NCI-H2171 treated with DMSO at 0.1 percent for 48 hours (cell line): ENCODE measurements around the gene IL12RB1.
"Not testable (repeated sequence)": the region's sequence is repeated elsewhere in the genome, so short reads cannot be mapped to it uniquely, and the experiment has no call there.

Experiments
- DNase-seq: peaks from one replicate; lab custom pipeline; 2025; lab: John Stamatoyannopoulos, UW

Gene IL12RB1

DNA sequence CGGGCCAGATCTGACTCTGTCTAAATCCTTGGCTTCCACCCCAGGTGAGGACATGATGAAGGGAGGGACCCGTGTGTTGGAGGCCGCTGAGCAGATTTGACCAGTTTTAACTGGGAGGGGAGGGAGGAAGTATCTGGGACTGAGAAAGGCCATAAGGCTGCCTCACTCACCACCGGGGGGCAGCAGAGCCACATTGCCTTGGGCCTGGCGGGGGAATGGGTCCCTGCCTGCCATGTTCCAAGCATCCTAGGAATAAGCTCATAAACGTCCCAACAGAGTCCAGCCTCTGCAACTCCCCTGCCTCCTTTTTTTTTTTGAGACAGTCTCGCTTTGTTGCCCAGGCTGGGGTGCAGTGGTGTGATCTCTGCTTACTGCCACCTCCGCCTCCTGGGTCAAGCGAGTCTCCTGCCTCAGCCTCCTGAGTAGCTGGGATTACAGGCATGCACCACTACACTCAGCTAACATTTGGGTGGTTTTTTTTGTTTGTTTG, 26.3 kb upstream of the IL12RB1 start:
- peak; percentile 61 for DNase-seq

DNA sequence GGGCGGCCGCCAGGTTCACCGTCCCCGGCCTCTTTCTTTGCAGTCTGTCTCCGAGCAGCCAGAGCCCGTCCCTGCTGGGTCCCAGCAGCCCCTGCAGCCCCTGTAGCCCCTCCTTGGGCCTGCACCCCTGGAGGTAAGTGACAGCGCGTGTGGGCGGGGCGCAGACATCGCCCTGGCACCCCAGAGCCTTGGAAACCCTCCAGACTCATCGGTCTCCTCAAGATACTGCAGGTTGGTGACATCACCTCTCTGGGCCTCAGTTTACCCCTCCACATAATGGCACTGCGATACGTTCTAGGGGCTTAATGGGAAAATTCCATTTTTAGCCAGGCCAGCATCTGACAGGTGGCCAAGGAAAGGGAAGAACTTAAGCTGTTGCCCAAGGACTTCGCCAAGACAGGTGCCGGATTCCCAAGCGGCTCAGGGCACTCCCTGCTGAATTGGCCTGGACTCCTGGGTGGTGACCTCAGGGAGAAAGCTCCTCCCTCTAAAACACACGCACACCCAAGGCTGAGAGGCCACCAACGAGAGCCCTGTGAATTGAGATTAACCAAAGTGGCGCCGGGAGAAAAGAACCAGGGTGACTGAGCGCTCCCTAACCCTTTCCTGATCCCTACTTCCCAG, 24.0 kb upstream of the IL12RB1 start:
- no peak for DNase-seq

DNA sequence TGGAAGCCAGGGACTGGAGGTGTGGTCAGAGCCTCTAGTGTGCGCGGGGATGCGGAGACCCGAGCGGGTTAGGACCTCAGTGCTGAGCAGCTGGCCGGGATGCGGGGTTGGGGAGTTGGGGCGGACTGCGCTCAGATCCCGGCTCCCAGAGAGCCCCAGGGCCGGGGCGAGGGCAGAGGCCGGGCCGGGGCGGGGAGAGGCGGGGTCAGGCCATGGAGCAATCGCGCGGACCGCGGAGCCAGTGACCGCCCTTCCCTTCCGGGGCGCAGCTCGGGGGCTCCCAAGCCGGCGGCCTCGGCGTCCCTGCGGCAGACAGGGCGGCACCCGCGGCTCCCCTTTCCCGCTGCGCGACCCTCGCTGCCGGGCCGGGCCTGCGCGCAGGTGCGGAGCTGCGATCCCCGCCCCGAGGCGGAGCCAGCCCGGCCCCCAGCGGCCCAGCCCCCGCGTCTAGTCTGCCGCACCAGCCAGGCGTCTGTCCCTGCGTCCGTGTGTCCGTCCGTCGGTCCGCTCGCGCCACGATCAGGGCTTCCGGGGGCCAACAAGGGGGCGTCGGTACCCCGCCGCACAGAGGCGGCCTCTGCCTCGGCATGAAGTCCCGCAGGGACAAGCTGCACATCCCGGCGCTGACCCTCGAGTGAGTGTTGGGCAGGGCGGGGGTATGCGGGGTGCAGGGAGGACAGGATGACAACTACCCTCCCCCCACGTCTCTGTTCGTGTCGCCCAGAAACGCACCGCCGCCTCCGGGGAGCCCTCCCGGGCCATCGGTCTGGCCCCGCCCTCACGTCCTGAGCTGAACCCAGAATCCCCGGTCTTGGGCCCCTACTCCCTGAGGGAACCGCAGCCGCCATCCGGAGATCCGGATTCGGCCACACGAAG, 23.2 kb upstream of the IL12RB1 start:
- DNase-seq = no peak

DNA sequence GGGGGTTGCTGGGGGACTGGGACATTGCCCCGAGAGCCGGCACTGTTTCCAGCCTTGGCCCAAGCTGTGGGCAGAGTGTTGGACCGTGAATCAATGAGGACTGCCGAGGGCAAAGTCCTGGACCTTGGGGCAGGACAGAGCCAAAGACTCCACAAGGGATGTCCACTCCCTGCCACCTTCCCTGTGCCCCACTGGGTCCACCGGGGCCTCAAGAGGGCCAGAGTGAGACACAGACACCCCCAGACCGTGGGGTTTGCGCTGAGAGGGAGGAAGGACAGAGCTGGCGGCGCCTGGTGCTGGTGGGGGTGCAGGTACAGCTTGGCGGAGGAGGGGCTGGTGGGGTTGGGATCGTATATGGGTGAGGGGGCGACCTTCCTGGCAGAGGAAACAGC, 22.6 kb upstream of the IL12RB1 start:
- DNase-seq = no peak

DNA sequence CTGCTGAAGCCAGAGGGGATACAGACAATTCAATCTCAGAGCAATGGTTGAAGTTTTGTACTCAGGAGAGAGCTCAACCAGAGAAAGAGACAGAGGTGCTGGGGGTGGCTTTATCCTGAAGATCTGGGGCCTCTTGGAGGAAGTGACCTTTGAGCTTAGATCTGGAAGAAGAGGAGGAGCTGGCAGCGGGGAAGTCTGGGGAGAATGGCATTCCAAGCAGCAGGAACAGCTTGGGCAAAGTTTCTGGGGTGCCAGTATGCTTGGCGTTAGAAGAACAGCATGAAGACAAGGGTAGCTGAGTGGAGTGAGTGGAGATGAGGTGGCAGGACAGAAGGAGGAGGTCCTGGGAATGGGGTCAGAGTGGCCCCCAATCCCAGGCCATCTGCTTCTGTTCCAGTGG, 22.2 kb upstream of the IL12RB1 start:
- no peak for DNase-seq

- no peak for DNase-seq
Observed at GRCh38 chr19:18107235-18107634, 20.5 kb upstream of the IL12RB1 start.

- DNase-seq = not testable (repeated sequence)
Observed at GRCh38 chr19:18105259-18105658, 18.5 kb upstream of the IL12RB1 start.

GRCh38 chr19:18104793-18105131, 18.0 kb upstream of the IL12RB1 start:
- no peak for DNase-seq

- DNase-seq = peak; percentile 89
Observed at GRCh38 chr19:18102916-18103542, 16.3 kb upstream of the IL12RB1 start.

- DNase-seq = no peak
Observed at GRCh38 chr19:18101268-18101667, 14.5 kb upstream of the IL12RB1 start.

GRCh38 chr19:18100710-18101109, 14.0 kb upstream of the IL12RB1 start:
- no peak for DNase-seq

- no peak for DNase-seq
Observed at GRCh38 chr19:18099623-18099995, 12.9 kb upstream of the IL12RB1 start.

GRCh38 chr19:18098891-18099622, 12.3 kb upstream of the IL12RB1 start:
- no peak for DNase-seq

GRCh38 chr19:18097993-18098890, 11.5 kb upstream of the IL12RB1 start:
- peak; percentile 76 for DNase-seq

DNA sequence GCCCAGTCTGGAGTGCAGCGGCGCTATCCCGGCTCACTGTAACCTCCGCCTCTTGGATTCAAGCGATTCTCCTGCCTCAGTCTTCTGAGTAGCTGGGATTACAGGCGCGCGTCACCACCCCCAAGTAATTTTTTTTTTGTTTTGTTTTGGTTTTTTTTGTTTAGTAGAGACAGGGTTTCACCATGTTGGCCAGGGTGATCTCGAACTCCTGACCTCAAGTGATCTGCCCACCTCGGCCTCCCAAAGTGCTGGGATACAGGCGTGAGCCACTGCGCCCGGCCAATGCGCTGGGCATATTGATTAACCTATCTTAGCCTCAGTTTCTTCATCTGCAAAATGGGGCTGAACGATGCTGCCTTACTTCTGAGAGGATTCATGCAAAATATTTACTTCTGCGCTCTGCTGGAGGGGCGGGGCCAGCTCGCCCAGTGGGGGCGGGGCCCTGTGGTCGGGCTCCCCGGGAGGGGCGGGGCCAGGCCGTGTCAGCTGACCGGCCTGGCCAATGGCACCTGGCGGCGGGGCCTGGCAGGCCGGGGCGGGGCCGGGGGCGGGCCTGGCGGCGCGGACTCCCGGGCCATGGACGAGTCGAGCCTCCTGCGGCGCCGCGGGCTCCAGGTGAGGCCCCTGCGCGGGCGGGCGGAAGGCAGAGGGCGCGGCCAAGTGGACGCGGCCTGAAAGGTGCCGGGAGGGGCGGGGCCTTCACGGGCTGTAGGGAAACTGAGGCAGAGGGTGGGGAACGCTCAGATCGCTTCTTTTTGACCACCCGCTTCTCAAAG, 10.7 kb upstream of the IL12RB1 start, which contains the start of gene MAST3:
TSS of gene MAST3 (plus strand) at position 562 of the 776 bp plus-strand sequence. CDS start at position 577, 15 bp downstream.
- peak; percentile 77 for DNase-seq

DNA sequence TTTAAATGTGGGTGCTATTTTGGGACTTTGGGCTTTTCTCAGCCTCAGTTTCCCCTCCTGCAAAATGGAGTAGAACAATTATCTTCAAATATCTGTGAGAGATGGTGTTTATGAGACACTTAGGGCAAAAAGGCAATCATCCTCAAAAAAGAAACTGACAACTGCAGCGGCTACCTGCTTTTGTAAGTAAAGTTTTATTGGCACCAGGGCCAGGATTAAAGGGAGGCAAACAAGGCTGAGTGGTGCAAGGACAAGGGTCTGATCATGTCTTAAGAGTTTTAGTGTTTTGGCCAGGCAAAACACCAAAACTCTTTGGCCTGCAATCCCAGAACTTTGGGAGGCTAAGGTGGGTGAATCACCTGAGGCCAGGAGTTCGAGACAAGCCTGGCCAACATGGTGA, 9.5 kb upstream of the IL12RB1 start:
- no peak for DNase-seq

DNA sequence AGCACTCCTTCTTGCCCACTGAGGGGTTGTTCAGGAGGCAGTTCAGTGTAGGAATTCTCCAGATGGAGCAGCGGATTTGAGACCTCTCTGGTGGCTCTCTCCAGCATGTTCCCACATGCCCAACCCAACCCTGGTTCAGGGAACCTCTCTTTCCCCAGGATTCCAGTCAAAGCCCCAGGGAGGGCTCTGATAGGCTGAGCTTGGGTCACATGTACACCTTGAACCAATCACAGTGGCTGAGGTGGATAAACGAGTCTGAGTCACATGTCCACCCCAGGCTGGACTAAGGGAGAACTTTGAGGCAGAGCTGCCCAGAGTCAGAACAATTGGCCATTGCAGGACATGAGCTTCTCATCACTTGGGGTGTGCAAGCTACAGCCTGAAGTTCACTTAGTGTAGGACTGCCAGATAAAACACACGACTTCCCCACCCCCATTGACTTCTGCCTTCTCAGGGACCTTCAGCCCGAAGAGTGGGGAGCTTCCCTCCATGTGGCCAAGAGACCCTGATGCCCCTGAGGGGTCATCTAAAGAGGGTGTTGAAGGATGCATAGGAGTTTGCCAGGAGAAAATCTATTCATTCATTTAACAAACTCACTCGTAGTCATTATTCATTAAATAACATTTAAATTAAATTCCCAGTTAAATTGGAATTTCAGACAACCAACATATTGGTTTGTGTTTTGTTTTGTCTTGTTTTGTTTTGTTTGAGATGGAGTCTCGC, 6.9 kb upstream of the IL12RB1 start:
- DNase-seq = peak; percentile 91

GRCh38 chr19:18091217-18091608, 4.5 kb upstream of the IL12RB1 start:
- DNase-seq = no peak

GRCh38 chr19:18090545-18091216, 3.9 kb upstream of the IL12RB1 start:
- no peak for DNase-seq
